CD4-positive, alpha-beta memory T cell (primary cell): ENCODE data around the gene ZNF653. TPM values are rescaled to one million over a fixed set of nuclear protein-coding genes. Genes with fewer than 3 reads are reported as not detected.
A peak's percentile ranks its signal among the peaks of the same experiment; 100 is the strongest.

Experiments
- CTCF ChIA-PET: fragments of 350-600 bp; sonication (Branson Sonifier 250); formaldehyde crosslinking; loops from one replicate; lab custom pipeline; 2021; ENCODE audit warnings: inconsistent platforms; ENCODE audit not compliant: partially characterized antibody; lab: Charles Lee
- POLR2A ChIA-PET: fragments of 350-600 bp; sonication (Branson Sonifier 250); formaldehyde crosslinking; loops from one replicate; lab custom pipeline; 2021; ENCODE audit not compliant: partially characterized antibody; lab: Charles Lee
- DNase-seq, 5 donors: peaks; one replicate each; pipeline versions ENCODE4 v3.0.0 to v3.0.0-alpha.2; 2020 to 2022; ENCODE audit warnings: mixed read lengths in 1 of 5
- H3K27ac ChIP-seq: one replicate; pipeline ENCODE4 v1.7.0; 2013; ENCODE audit warnings: low read depth, low read length
- H3K27me3 ChIP-seq: 2 replicates; pipeline ENCODE4 v1.7.0; 2013; ENCODE audit warnings: mild to moderate bottlenecking, low read length, moderate library complexity; ENCODE audit not compliant: insufficient read depth
- H3K36me3 ChIP-seq: 2 replicates; pipeline ENCODE4 v1.7.0; 2013; ENCODE audit warnings: mild to moderate bottlenecking, low read length, moderate library complexity; ENCODE audit not compliant: insufficient read depth
- H3K4me1 ChIP-seq: 2 replicates; pipeline ENCODE4 v1.7.0; 2013; ENCODE audit warnings: mild to moderate bottlenecking, low read length, moderate library complexity; ENCODE audit not compliant: insufficient read depth
- H3K4me3 ChIP-seq, 2 donors: one replicate each; pipeline ENCODE4 v1.7.0; 2013; ENCODE audit warnings: low read length in 2 of 2, mild to moderate bottlenecking in 1 of 2
- H3K9me3 ChIP-seq, 2 donors: one replicate each; pipeline ENCODE4 v1.7.0; 2013; ENCODE audit warnings: low read length in 2 of 2, control low read depth in 1 of 2; ENCODE audit not compliant: control insufficient read depth in 1 of 2
- H3K27ac Mint-ChIP-seq, 7 donors: one replicate each; pipeline ENCODE4 v1.8.0; 2020 to 2021; ENCODE audit warnings: mixed read lengths in 7 of 7, mild to moderate bottlenecking in 6 of 7, inconsistent platforms in 3 of 7, moderate library complexity in 3 of 7
- H3K27me3 Mint-ChIP-seq, 2 donors: one replicate each; pipeline ENCODE4 v1.8.0; 2020 to 2021; ENCODE audit warnings: mixed read lengths in 2 of 2
- H3K36me3 Mint-ChIP-seq, 2 donors: one replicate each; pipeline ENCODE4 v1.8.0; 2020 to 2021; ENCODE audit warnings: mixed read lengths in 2 of 2, inconsistent platforms in 1 of 2, mild to moderate bottlenecking in 1 of 2
- H3K4me1 Mint-ChIP-seq, 4 donors: one replicate each; pipeline ENCODE4 v1.8.0; 2020 to 2021; ENCODE audit warnings: mixed read lengths in 4 of 4, mild to moderate bottlenecking in 1 of 4
- H3K4me3 Mint-ChIP-seq, 8 donors: one replicate each; pipeline ENCODE4 v1.8.0; 2020 to 2021; ENCODE audit warnings: mixed read lengths in 8 of 8, mild to moderate bottlenecking in 7 of 8, moderate library complexity in 6 of 8, inconsistent platforms in 3 of 8
- H3K9me3 Mint-ChIP-seq, 8 donors: one replicate each; pipeline ENCODE4 v1.8.0; 2020 to 2021; ENCODE audit warnings: mixed read lengths in 8 of 8, mild to moderate bottlenecking in 5 of 8, inconsistent platforms in 3 of 8, moderate library complexity in 1 of 8
- intact Hi-C: fragments of 100-400 bp; cut with micrococcal nuclease; formaldehyde crosslinking; loops from one replicate; pipeline ENCODE4 v1.15.1; 2023
- polyA plus RNA-seq, 2 donors: library from polyadenylated mRNA; unstranded; fragments of 300-500 nt; fragmentation: Illumina TruSeq; gene quantifications; one replicate each; pipeline ENCODE4 v1.2.3, GENCODE V29; 2021
- total RNA-seq, 2 experiments: library from RNA; stranded (reverse); gene quantifications; one replicate each; pipeline ENCODE4 v1.2.3, GENCODE V29; 2021

ZNF653 gene
- total and polyA plus RNA-seq, 4 experiments from 2014 or later: 2.0 to 24.7 (median 13.5) TPM

- intact Hi-C loops: loop anchor here (1.0 kb wide), 5 partner anchors 22 to 130 kb away; partner anchors contain the start of genes ECSIT, ELOF1, ODAD3 and PRKCSH
- peak overlapping the region; percentile 88 to 94 (median 92) for H3K27ac Mint-ChIP-seq
- CTCF ChIA-PET: interaction anchor here (1.2 to 1.4 kb wide), 2 partner anchors 22 to 25 kb away, joined by 3 to 7 read pairs; partner anchors contain the start of gene ECSIT
- Histone ChIP-seq H3K27me3 (no peaks in the 10 kb centered on the region), H3K4me3 (peak overlapping the region; percentile 59 to 71), H3K4me1 (peaks cover 14% of the 10 kb centered on the region), H3K9me3 (no peaks in the 10 kb centered on the region), H3K36me3 (no peaks in the 10 kb centered on the region), H3K27ac (peak overlapping the region; percentile 95)
- no peaks in the 10 kb centered on the region for H3K27me3 Mint-ChIP-seq
- H3K9me3 Mint-ChIP-seq: no peaks in the 10 kb centered on the region
- DNase-seq: no peak
- H3K36me3 Mint-ChIP-seq: peaks cover 6 to 15% of the 10 kb centered on the region in 2 donors
- peaks cover 18 to 28% (median 22%) of the 10 kb centered on the region in 4 donors for H3K4me1 Mint-ChIP-seq
- POLR2A ChIA-PET: interaction anchor here (2.5 kb wide), 1 partner anchor 24 kb away, joined by 11 read pairs; the partner anchor contains the start of gene ECSIT
- H3K4me3 Mint-ChIP-seq: peak overlapping the region; percentile 79 to 94 (median 86)
Observed at GRCh38 chr19:11504502-11505031, 1.1 kb downstream of the ZNF653 start.

- no peaks in the 10 kb centered on the region for H3K27me3 ChIP-seq
- H3K27ac Mint-ChIP-seq: peak overlapping the region in 2 of 7 donors; percentile 22 to 55
- H3K4me3 ChIP-seq: no peak overlapping the region
- no peak overlapping the region for H3K27ac ChIP-seq
- CTCF ChIA-PET: interaction anchor here (0.7 kb wide), 1 partner anchor 43 kb away, joined by 3 read pairs; no protein-coding TSS in a partner anchor
- DNase-seq: no peak
- peaks cover 7% of the 10 kb centered on the region for H3K4me1 ChIP-seq
- H3K4me3 Mint-ChIP-seq: no peak overlapping the region
- H3K9me3 Mint-ChIP-seq: no peaks in the 10 kb centered on the region
- peaks cover 15 to 16% (median 16%) of the 10 kb centered on the region in 4 donors for H3K4me1 Mint-ChIP-seq
- H3K36me3 ChIP-seq: peaks cover 3% of the 10 kb centered on the region
- H3K9me3 ChIP-seq: no peaks in the 10 kb centered on the region
- H3K36me3 Mint-ChIP-seq: peaks cover 10 to 26% of the 10 kb centered on the region in 2 donors
- POLR2A ChIA-PET: interaction anchor here (0.6 kb wide), 1 partner anchor 123 kb away, joined by 3 read pairs; no protein-coding TSS in a partner anchor
- H3K27me3 Mint-ChIP-seq: no peaks in the 10 kb centered on the region
- intact Hi-C loops: no loop called here
Observed at GRCh38 chr19:11499890-11500420, 5.7 kb downstream of the ZNF653 start.

GRCh38 chr19:11499220-11499726, 6.4 kb downstream of the ZNF653 start:
- H3K27me3 Mint-ChIP-seq: no peaks in the 10 kb centered on the region
- ChIA-PET CTCF (interaction anchor here (0.7 kb wide), 1 partner anchor 43 kb away, joined by 3 read pairs; no protein-coding TSS in a partner anchor), POLR2A (no interaction called here)
- peaks cover 10 to 28% of the 10 kb centered on the region in 2 donors for H3K36me3 Mint-ChIP-seq
- Histone ChIP-seq H3K9me3 (no peaks in the 10 kb centered on the region), H3K27me3 (no peaks in the 10 kb centered on the region), H3K4me3 (no peak overlapping the region), H3K4me1 (peaks cover under 1% of the 10 kb centered on the region), H3K36me3 (peaks cover 3% of the 10 kb centered on the region), H3K27ac (no peak overlapping the region)
- no peak overlapping the region for H3K27ac Mint-ChIP-seq
- DNase-seq: no peak
- no peaks in the 10 kb centered on the region for H3K9me3 Mint-ChIP-seq
- H3K4me1 Mint-ChIP-seq: peaks cover 9 to 11% (median 9%) of the 10 kb centered on the region in 4 donors
- no peak overlapping the region for H3K4me3 Mint-ChIP-seq
- intact Hi-C loops: no loop called here

GRCh38 chr19:11496391-11497163, 9.1 kb downstream of the ZNF653 start:
- no peak overlapping the region for H3K4me3 ChIP-seq
- H3K27me3 ChIP-seq: no peaks in the 10 kb centered on the region
- no peaks in the 10 kb centered on the region for H3K9me3 Mint-ChIP-seq
- H3K4me3 Mint-ChIP-seq: no peak overlapping the region
- DNase-seq: peak; percentile 43 to 57 (median 52)
- H3K36me3 Mint-ChIP-seq: peaks cover 13 to 35% of the 10 kb centered on the region in 2 donors
- no peaks in the 10 kb centered on the region for H3K27me3 Mint-ChIP-seq
- no peaks in the 10 kb centered on the region for H3K9me3 ChIP-seq
- ChIA-PET POLR2A (no interaction called here), CTCF (interaction anchor here (1.6 to 2.0 kb wide), 3 partner anchors 14 to 62 kb away, joined by 4 to 6 read pairs (median 5); partner anchors contain the start of gene ELOF1)
- H3K36me3 ChIP-seq: peaks cover 3% of the 10 kb centered on the region
- H3K27ac Mint-ChIP-seq: peak overlapping the region in 1 of 7 donors; percentile 30
- H3K4me1 ChIP-seq: no peaks in the 10 kb centered on the region
- H3K4me1 Mint-ChIP-seq: peaks cover 4 to 10% (median 6%) of the 10 kb centered on the region in 4 donors
- no peak overlapping the region for H3K27ac ChIP-seq
- intact Hi-C loops: loop anchor here (1.0 kb wide), 1 partner anchor 91 kb away; no protein-coding TSS in a partner anchor

GRCh38 chr19:11495885-11496284, 9.8 kb downstream of the ZNF653 start:
- Histone ChIP-seq H3K9me3 (no peaks in the 10 kb centered on the region), H3K36me3 (peaks cover 3% of the 10 kb centered on the region), H3K27ac (no peak overlapping the region), H3K4me3 (no peak overlapping the region), H3K27me3 (no peaks in the 10 kb centered on the region), H3K4me1 (no peaks in the 10 kb centered on the region)
- intact Hi-C loops: loop anchor here (1.0 kb wide), 1 partner anchor 91 kb away; no protein-coding TSS in a partner anchor
- Mint-ChIP-seq H3K27me3 (no peaks in the 10 kb centered on the region), H3K36me3 (peaks cover 15 to 36% of the 10 kb centered on the region in 2 donors), H3K27ac (no peak overlapping the region), H3K9me3 (no peaks in the 10 kb centered on the region), H3K4me1 (peaks cover 3 to 8% (median 5%) of the 10 kb centered on the region in 4 donors), H3K4me3 (no peak overlapping the region)
- ChIA-PET POLR2A (no interaction called here), CTCF (interaction anchor here (1.8 to 2.0 kb wide), 2 partner anchors 13 to 63 kb away, joined by 4 to 5 read pairs; partner anchors contain the start of gene ELOF1)
- DNase-seq: no peak

GRCh38 chr19:11495481-11495880, 10.2 kb downstream of the ZNF653 start:
- intact Hi-C loops: no loop called here
- Mint-ChIP-seq H3K4me1 (peaks cover 0 to 6% (median 4%) of the 10 kb centered on the region in 4 donors), H3K27me3 (no peaks in the 10 kb centered on the region), H3K9me3 (no peaks in the 10 kb centered on the region), H3K4me3 (no peak overlapping the region), H3K27ac (no peak overlapping the region), H3K36me3 (peaks cover 19 to 40% of the 10 kb centered on the region in 2 donors)
- H3K36me3 ChIP-seq: peaks cover 3% of the 10 kb centered on the region
- H3K27me3 ChIP-seq: no peaks in the 10 kb centered on the region
- no peak for DNase-seq
- no peaks in the 10 kb centered on the region for H3K9me3 ChIP-seq
- POLR2A ChIA-PET: no interaction called here
- no peak overlapping the region for H3K4me3 ChIP-seq
- CTCF ChIA-PET: interaction anchor here (1.8 kb wide), 1 partner anchor 13 kb away, joined by 5 read pairs; no protein-coding TSS in a partner anchor
- H3K4me1 ChIP-seq: no peaks in the 10 kb centered on the region
- no peak overlapping the region for H3K27ac ChIP-seq
